Parathyroid adenoma (tissue), 2 donors: Measurements from ENCODE around the gene APOM.

ENCODE experiments used
- H2AFZ ChIP-seq: fragments of 300-600 bp; sonication (generic); one replicate; pipeline ENCODE4 v1.7.0; 2017; ENCODE audit warnings: antibody characterized with exemption, mild to moderate bottlenecking
- H3K27ac ChIP-seq: fragments of 300-600 bp; sonication (generic); one replicate; pipeline ENCODE4 v1.7.0; 2017
- H3K27me3 ChIP-seq: fragments of 300-600 bp; sonication (generic); one replicate; pipeline ENCODE4 v1.7.0; 2017; ENCODE audit warnings: low read length; ENCODE audit not compliant: control insufficient read depth, insufficient read depth
- H3K36me3 ChIP-seq: fragments of 300-600 bp; sonication (generic); one replicate; pipeline ENCODE4 v1.7.0; 2017; ENCODE audit warnings: low read length; ENCODE audit not compliant: control insufficient read depth, insufficient read depth
- H3K4me1 ChIP-seq: fragments of 300-600 bp; sonication (generic); one replicate; pipeline ENCODE4 v1.7.0; 2017; ENCODE audit warnings: control low read depth
- H3K4me2 ChIP-seq: fragments of 300-600 bp; sonication (generic); one replicate; pipeline ENCODE4 v1.7.0; 2017; ENCODE audit warnings: low read length
- H3K4me3 ChIP-seq: fragments of 300-600 bp; sonication (generic); one replicate; pipeline ENCODE4 v1.7.0; 2017; ENCODE audit warnings: low read depth, low read length
- H3K79me2 ChIP-seq: fragments of 300-600 bp; sonication (generic); one replicate; pipeline ENCODE4 v1.7.0; 2017; ENCODE audit warnings: control low read depth
- H3K9ac ChIP-seq: fragments of 300-600 bp; sonication (generic); one replicate; pipeline ENCODE4 v1.7.0; 2017; ENCODE audit warnings: mild to moderate bottlenecking
- H3K9me3 ChIP-seq: fragments of 300-600 bp; sonication (generic); one replicate; pipeline ENCODE4 v1.7.0; 2017; ENCODE audit warnings: low read length; ENCODE audit not compliant: control insufficient read depth
- CTCF ChIP-seq: fragments of 300-600 bp; sonication (generic); IDR thresholded peaks from one replicate; pipeline ENCODE4 v1.7.0; 2017; ENCODE audit warnings: antibody characterized with exemption, mild to moderate bottlenecking
- donor health status: primary hyperparathyroidism.

Gene APOM

GRCh38 chr6:31659649-31660380 is 4.1 kb downstream of the APOM start:
- H3K9ac ChIP-seq = peak overlapping the region; percentile 91
- H3K79me2 ChIP-seq = peaks cover 32% of the 10 kb centered on the region
- no peak for TF ChIP-seq CTCF
- H3K27me3 ChIP-seq = no peaks in the 10 kb centered on the region
- peak overlapping the region; percentile 81 for H2AFZ ChIP-seq
- peaks cover 15% of the 10 kb centered on the region for H3K4me1 ChIP-seq
- no peaks in the 10 kb centered on the region for H3K9me3 ChIP-seq
- no peaks in the 10 kb centered on the region for H3K36me3 ChIP-seq
- H3K4me3 ChIP-seq = peak overlapping the region; percentile 87
- H3K27ac ChIP-seq = peak overlapping the region; percentile 91
- peak overlapping the region; percentile 82 for H3K4me2 ChIP-seq

DNA sequence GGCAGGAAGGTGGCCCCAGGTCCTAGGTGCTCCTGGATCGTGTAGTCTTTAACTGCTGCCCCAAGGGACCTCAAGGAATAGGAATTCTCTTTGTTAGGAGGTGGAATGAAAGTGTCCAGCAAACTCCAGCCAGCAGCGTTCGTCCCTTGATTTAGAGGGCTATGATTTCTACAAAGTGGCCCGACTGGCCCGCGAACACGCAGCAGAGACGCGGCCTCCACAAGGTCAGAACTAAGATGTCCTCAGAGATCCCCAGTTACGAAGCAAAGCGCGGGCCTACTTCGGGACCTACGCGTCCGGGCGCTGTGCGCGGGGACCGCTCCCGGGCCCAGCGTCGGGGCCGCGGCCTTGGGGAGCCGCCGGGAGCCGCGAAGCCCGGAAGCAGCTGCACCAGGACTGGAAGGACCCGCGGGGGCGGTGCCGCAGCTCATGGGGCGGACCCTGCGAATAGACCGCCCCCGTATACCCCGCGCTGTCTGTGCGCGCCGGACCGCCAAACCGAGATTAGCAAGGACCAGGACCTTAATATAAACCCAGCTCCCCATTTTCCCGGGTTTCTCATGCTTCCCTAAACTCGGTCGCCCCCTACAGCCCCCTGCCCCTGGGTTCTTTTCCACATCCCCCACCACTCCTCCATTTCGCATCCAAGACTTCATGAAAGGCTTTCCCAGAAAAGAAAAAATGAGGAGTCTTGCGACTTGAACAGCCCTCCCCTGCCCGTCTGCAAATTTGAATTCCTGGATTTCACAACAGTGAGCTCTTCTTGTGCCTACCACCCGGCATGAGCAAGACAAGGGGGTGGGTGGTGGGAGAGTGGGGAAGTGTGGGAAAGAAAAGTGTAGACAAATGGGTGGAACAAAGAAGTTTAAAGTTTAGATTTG is 4.9 kb downstream of the APOM start, which contains the start of gene C6orf47:
TSS of gene C6orf47 (minus strand) at position 398 of the 881 bp plus-strand sequence. CDS start 831 bp downstream, outside the sequence.
- Histone ChIP-seq H3K27me3 (no peaks in the 10 kb centered on the region), H3K4me3 (peak within 1 kb of the TSS; percentile 87), H2AFZ (peak within 1 kb of the TSS; percentile 81), H3K27ac (peak within 1 kb of the TSS; percentile 91), H3K9me3 (no peaks in the 10 kb centered on the region), H3K79me2 (peaks cover 32% of the 10 kb centered on the region), H3K4me1 (peaks cover 15% of the 10 kb centered on the region), H3K36me3 (no peaks in the 10 kb centered on the region), H3K4me2 (peak within 1 kb of the TSS; percentile 82), H3K9ac (peak within 1 kb of the TSS; percentile 91)
- peak; percentile 2 for TF ChIP-seq CTCF

GRCh38 chr6:31661262-31662123 is 5.8 kb downstream of the APOM start:
- Histone ChIP-seq H3K9ac (no peak overlapping the region), H3K4me1 (peaks cover 15% of the 10 kb centered on the region), H3K4me2 (peak overlapping the region; percentile 82), H3K27ac (peak overlapping the region; percentile 91), H3K4me3 (peak overlapping the region; percentile 87), H3K79me2 (peaks cover 38% of the 10 kb centered on the region), H3K36me3 (no peaks in the 10 kb centered on the region), H2AFZ (peak overlapping the region; percentile 81), H3K9me3 (no peaks in the 10 kb centered on the region), H3K27me3 (no peaks in the 10 kb centered on the region)
- no peak for TF ChIP-seq CTCF

DNA sequence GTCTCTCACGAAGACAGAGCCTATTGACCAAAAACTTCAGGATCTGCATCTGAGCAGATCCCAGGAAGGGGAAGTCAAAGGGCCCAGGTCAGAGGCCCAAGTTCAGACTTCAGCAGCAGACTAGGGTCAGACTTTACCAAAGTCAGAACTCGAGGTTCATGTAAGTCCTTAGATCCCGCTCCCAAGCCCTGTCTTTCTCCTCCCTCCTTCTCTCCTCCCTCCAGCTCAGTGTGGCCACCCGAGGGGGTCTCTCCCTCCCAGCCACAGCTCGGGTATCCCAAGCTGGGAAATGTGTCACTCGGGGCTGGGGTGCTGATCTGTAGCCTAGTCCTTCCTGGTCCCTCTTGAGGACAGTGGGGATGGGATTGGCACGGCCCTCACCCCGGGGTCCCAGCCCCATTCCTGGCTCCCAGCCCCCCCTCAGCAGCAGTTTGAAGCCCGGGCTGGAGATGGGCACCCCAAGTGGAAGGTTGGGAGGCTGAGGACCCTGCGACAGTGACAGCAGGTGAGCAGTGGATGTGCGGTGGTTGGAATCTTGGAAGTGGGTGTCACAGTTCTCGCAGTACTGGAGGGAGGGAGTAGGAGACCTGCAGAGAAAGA is 6.5 kb downstream of the APOM start:
- no peak overlapping the region for H3K4me3 ChIP-seq
- H3K36me3 ChIP-seq = no peaks in the 10 kb centered on the region
- no peak for TF ChIP-seq CTCF

More for the DNA sequence above, 6.5 kb downstream of the APOM start:
- no peak overlapping the region for H3K4me2 ChIP-seq
- no peak overlapping the region for H3K27ac ChIP-seq
- H3K4me1 ChIP-seq = peaks cover 15% of the 10 kb centered on the region
- no peaks in the 10 kb centered on the region for H3K9me3 ChIP-seq
- H3K27me3 ChIP-seq = no peaks in the 10 kb centered on the region
- H3K79me2 ChIP-seq = peaks cover 43% of the 10 kb centered on the region
- no peak overlapping the region for H2AFZ ChIP-seq
- no peak overlapping the region for H3K9ac ChIP-seq
